K562 (cell line): Measurements from ENCODE around the gene FBXO44. TPM values are rescaled to one million over a fixed set of nuclear protein-coding genes. Genes with fewer than 3 reads are reported as not detected.

ENCODE experiments used
- FUS ChIP-seq: fragments of 200-400 bp; formaldehyde crosslinking; optimal IDR thresholded peaks from 2 replicates; pipeline ENCODE3; 2017; ENCODE audit warnings: low read depth, low read length
- MCM3 ChIP-seq: fragments of 450-650 bp; IDR thresholded peaks from 2 replicates; pipeline ENCODE4 v1.6.1; 2016
- NR1H2 ChIP-seq: sonication (generic); formaldehyde crosslinking; IDR thresholded peaks from 2 replicates; pipeline ENCODE4 v1.4.0; 2020; ENCODE audit warnings: mild to moderate bottlenecking, missing genetic modification reagents
- PHF20 ChIP-seq: fragments of 450-650 bp; IDR thresholded peaks from 2 replicates; pipeline ENCODE4 v1.6.1; 2018; ENCODE audit not compliant: partially characterized antibody
- SPI1 ChIP-seq: IDR thresholded peaks from 2 replicates; pipeline ENCODE4 v1.6.1; 2011; ENCODE audit warnings: low read depth, low read length, control low read depth, borderline replicate concordance
- TCF3 ChIP-seq: sonication (generic); formaldehyde crosslinking; IDR thresholded peaks from 2 replicates; pipeline ENCODE4 v1.4.0; 2020; ENCODE audit warnings: mild to moderate bottlenecking, missing genetic modification reagents
- ZNF707 ChIP-seq: fragments of 250-450 bp; sonication (Bioruptor Pico); conservative IDR thresholded peaks from 2 replicates; pipeline ENCODE4 v1.8.0; 2022; ENCODE audit warnings: inconsistent platforms, mild to moderate bottlenecking, moderate library complexity
- polyA plus RNA-seq, 8 experiments: library from polyadenylated mRNA; depleted of rRNA in 4 of 8; stranded (reverse) in 5 of 8; unstranded in 3 of 8; fragments of >200 nt; fragmentation: Nextera tagmentation in 2 of 8; fragmentation: Illumina TruSeq in 1 of 8; extraction: Ambion mirVana in 2 of 8; extraction: Trizol in 1 of 8; gene quantifications; 2 replicates each; pipeline versions ENCODE4 v1.2.1 to v1.2.3, GENCODE V29; 2011 to 2014; ENCODE audit warnings: inconsistent platforms in 1 of 8, missing spikeins in 1 of 8
- total RNA-seq, 7 experiments: library from RNA; depleted of rRNA in 6 of 7; stranded (reverse); fragments of >200 nt in 6 of 7; fragmentation: Illumina TruSeq in 2 of 7; extraction: Trizol in 2 of 7; gene quantifications; 2 replicates each; pipeline versions ENCODE4 v1.2.1 to v1.2.3, GENCODE V29; 2011 to 2021; ENCODE audit warnings: low replicate concordance in 1 of 7
- TF ChIP-seq, protein P1 (sequence below): fragments of 250-450 bp; sonication (Bioruptor Pico); IDR thresholded peaks from 2 replicates; pipeline ENCODE4 v1.8.0; 2022; ENCODE audit warnings: moderate library complexity, mild to moderate bottlenecking, inconsistent platforms
- TF ChIP-seq, protein P2 (sequence below): IDR thresholded peaks from 3 replicates; pipeline ENCODE4 v1.6.1; 2011; ENCODE audit warnings: borderline replicate concordance, mild to moderate bottlenecking, moderate library complexity; ENCODE audit not compliant: insufficient read length; ENCODE audit errors: extremely low read depth
- TF ChIP-seq, protein P3 (sequence below): IDR thresholded peaks from 2 replicates; pipeline ENCODE4 v1.6.1; 2014; ENCODE audit warnings: antibody characterized with exemption
- TF ChIP-seq, protein P4 (sequence below): fragments of 250-450 bp; sonication (Bioruptor Pico); IDR thresholded peaks from 2 replicates; pipeline ENCODE4 v1.4.0; 2020
- TF ChIP-seq, protein P5 (sequence below): sonication (generic); formaldehyde crosslinking; IDR thresholded peaks from 2 replicates; pipeline ENCODE4 v1.8.0; 2022; ENCODE audit warnings: missing genetic modification reagents, mild to moderate bottlenecking, moderate library complexity, borderline replicate concordance
- TF ChIP-seq, protein P6 (sequence below): fragments of 450-650 bp; formaldehyde crosslinking; IDR thresholded peaks from 2 replicates; pipeline ENCODE4 v1.4.0; 2020; ENCODE audit warnings: mild to moderate bottlenecking

FBXO44 gene
- total and polyA plus RNA-seq, 9 of the 15 experiments (the other 6 are each of a cell fraction or from before 2014, with no cell fraction given) = 0.69 to 20.9 (median 6.7) TPM

DNA sequence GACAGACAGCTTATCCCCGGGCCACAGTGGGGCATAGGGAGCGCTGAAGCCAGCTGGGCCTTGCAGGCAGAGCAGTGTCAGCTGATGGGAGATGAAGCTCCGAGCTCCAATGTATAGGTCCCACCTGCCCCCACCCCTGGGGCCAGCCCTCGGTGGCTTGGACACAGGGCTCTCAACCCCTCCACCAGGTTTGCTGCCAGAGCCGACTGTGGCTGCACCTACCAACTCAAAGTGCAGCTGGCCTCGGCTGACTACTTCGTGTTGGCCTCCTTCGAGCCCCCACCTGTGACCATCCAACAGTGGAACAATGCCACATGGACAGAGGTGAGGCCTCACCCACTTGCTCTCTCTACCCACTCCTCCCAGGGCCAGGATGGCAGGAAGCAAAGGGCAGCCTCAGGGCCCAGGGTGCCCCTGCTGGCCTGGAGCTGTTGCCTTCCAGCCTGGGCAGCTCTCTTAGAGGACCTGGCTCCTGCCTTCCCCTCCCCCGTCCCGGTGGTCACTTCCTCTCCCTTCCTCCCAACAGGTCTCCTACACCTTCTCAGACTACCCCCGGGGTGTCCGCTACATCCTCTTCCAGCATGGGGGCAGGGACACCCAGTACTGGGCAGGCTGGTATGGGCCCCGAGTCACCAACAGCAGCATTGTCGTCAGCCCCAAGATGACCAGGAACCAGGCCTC is 18.6 kb downstream of the FBXO44 start (continued):
- TF ChIP-seq, protein P1, sequence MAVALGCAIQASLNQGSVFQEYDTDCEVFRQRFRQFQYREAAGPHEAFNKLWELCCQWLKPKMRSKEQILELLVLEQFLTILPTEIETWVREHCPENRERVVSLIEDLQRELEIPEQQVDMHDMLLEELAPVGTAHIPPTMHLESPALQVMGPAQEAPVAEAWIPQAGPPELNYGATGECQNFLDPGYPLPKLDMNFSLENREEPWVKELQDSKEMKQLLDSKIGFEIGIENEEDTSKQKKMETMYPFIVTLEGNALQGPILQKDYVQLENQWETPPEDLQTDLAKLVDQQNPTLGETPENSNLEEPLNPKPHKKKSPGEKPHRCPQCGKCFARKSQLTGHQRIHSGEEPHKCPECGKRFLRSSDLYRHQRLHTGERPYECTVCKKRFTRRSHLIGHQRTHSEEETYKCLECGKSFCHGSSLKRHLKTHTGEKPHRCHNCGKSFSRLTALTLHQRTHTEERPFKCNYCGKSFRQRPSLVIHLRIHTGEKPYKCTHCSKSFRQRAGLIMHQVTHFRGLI = no peak
- TF ChIP-seq TCF3 (CRISPR knock-in tag) = no peak
- no peak for TF ChIP-seq ZNF707 (CRISPR knock-in tag)
- peak; percentile 30; the same call in 1 of the 2 replicates for TF ChIP-seq SPI1
- TF ChIP-seq, protein P2, sequence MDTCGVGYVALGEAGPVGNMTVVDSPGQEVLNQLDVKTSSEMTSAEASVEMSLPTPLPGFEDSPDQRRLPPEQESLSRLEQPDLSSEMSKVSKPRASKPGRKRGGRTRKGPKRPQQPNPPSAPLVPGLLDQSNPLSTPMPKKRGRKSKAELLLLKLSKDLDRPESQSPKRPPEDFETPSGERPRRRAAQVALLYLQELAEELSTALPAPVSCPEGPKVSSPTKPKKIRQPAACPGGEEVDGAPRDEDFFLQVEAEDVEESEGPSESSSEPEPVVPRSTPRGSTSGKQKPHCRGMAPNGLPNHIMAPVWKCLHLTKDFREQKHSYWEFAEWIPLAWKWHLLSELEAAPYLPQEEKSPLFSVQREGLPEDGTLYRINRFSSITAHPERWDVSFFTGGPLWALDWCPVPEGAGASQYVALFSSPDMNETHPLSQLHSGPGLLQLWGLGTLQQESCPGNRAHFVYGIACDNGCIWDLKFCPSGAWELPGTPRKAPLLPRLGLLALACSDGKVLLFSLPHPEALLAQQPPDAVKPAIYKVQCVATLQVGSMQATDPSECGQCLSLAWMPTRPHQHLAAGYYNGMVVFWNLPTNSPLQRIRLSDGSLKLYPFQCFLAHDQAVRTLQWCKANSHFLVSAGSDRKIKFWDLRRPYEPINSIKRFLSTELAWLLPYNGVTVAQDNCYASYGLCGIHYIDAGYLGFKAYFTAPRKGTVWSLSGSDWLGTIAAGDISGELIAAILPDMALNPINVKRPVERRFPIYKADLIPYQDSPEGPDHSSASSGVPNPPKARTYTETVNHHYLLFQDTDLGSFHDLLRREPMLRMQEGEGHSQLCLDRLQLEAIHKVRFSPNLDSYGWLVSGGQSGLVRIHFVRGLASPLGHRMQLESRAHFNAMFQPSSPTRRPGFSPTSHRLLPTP = no peak
- TF ChIP-seq FUS = no peak
- no peak for TF ChIP-seq MCM3
- TF ChIP-seq, protein P3, sequence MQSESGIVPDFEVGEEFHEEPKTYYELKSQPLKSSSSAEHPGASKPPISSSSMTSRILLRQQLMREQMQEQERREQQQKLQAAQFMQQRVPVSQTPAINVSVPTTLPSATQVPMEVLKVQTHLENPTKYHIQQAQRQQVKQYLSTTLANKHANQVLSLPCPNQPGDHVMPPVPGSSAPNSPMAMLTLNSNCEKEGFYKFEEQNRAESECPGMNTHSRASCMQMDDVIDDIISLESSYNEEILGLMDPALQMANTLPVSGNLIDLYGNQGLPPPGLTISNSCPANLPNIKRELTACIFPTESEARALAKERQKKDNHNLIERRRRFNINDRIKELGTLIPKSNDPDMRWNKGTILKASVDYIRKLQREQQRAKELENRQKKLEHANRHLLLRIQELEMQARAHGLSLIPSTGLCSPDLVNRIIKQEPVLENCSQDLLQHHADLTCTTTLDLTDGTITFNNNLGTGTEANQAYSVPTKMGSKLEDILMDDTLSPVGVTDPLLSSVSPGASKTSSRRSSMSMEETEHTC = no peak
- TF ChIP-seq, protein P4, sequence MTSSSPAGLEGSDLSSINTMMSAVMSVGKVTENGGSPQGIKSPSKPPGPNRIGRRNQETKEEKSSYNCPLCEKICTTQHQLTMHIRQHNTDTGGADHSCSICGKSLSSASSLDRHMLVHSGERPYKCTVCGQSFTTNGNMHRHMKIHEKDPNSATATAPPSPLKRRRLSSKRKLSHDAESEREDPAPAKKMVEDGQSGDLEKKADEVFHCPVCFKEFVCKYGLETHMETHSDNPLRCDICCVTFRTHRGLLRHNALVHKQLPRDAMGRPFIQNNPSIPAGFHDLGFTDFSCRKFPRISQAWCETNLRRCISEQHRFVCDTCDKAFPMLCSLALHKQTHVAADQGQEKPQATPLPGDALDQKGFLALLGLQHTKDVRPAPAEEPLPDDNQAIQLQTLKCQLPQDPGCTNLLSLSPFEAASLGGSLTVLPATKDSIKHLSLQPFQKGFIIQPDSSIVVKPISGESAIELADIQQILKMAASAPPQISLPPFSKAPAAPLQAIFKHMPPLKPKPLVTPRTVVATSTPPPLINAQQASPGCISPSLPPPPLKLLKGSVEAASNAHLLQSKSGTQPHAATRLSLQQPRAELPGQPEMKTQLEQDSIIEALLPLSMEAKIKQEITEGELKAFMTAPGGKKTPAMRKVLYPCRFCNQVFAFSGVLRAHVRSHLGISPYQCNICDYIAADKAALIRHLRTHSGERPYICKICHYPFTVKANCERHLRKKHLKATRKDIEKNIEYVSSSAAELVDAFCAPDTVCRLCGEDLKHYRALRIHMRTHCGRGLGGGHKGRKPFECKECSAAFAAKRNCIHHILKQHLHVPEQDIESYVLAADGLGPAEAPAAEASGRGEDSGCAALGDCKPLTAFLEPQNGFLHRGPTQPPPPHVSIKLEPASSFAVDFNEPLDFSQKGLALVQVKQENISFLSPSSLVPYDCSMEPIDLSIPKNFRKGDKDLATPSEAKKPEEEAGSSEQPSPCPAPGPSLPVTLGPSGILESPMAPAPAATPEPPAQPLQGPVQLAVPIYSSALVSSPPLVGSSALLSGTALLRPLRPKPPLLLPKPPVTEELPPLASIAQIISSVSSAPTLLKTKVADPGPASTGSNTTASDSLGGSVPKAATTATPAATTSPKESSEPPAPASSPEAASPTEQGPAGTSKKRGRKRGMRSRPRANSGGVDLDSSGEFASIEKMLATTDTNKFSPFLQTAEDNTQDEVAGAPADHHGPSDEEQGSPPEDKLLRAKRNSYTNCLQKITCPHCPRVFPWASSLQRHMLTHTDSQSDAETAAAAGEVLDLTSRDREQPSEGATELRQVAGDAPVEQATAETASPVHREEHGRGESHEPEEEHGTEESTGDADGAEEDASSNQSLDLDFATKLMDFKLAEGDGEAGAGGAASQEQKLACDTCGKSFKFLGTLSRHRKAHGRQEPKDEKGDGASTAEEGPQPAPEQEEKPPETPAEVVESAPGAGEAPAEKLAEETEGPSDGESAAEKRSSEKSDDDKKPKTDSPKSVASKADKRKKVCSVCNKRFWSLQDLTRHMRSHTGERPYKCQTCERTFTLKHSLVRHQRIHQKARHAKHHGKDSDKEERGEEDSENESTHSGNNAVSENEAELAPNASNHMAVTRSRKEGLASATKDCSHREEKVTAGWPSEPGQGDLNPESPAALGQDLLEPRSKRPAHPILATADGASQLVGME = no peak
- TF ChIP-seq, protein P5, sequence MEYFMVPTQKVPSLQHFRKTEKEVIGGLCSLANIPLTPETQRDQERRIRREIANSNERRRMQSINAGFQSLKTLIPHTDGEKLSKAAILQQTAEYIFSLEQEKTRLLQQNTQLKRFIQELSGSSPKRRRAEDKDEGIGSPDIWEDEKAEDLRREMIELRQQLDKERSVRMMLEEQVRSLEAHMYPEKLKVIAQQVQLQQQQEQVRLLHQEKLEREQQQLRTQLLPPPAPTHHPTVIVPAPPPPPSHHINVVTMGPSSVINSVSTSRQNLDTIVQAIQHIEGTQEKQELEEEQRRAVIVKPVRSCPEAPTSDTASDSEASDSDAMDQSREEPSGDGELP (CRISPR knock-in tag) = peak; percentile 32; the same call in 1 of the 2 replicates
- no peak for TF ChIP-seq PHF20
- TF ChIP-seq, protein P6, sequence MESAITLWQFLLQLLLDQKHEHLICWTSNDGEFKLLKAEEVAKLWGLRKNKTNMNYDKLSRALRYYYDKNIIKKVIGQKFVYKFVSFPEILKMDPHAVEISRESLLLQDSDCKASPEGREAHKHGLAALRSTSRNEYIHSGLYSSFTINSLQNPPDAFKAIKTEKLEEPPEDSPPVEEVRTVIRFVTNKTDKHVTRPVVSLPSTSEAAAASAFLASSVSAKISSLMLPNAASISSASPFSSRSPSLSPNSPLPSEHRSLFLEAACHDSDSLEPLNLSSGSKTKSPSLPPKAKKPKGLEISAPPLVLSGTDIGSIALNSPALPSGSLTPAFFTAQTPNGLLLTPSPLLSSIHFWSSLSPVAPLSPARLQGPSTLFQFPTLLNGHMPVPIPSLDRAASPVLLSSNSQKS (CRISPR knock-in tag) = no peak
- TF ChIP-seq NR1H2 (CRISPR knock-in tag) = no peak
